Endothelial cell (in vitro differentiated cells): ENCODE data around the gene DPP10. TPM values are rescaled to one million over a fixed set of nuclear protein-coding genes. Genes with fewer than 3 reads are reported as not detected.
"Not testable (repeated sequence)": the region's sequence is repeated elsewhere in the genome, so short reads cannot be mapped to it uniquely, and the experiment has no call there.

Experiments used
- DNase-seq: peaks from one replicate; pipeline ENCODE4 v3.0.0; 2021; ENCODE audit warnings: low spot score
- H3K27ac Mint-ChIP-seq: one replicate; pipeline ENCODE4 v1.8.0; 2021; ENCODE audit warnings: mixed read lengths, inconsistent platforms; ENCODE audit not compliant: unreplicated experiment
- H3K27me3 Mint-ChIP-seq: one replicate; pipeline ENCODE4 v1.8.0; 2021; ENCODE audit warnings: mild to moderate bottlenecking, moderate library complexity, mixed read lengths, inconsistent platforms; ENCODE audit not compliant: unreplicated experiment
- H3K36me3 Mint-ChIP-seq: one replicate; pipeline ENCODE4 v1.8.0; 2021; ENCODE audit warnings: mild to moderate bottlenecking, low read depth, mixed read lengths, inconsistent platforms; ENCODE audit not compliant: unreplicated experiment
- H3K4me1 Mint-ChIP-seq: one replicate; pipeline ENCODE4 v1.8.0; 2021; ENCODE audit warnings: mild to moderate bottlenecking, mixed read lengths, inconsistent platforms; ENCODE audit not compliant: unreplicated experiment
- H3K4me3 Mint-ChIP-seq: one replicate; pipeline ENCODE4 v1.8.0; 2021; ENCODE audit warnings: mild to moderate bottlenecking, mixed read lengths, inconsistent platforms; ENCODE audit not compliant: unreplicated experiment
- H3K9me3 Mint-ChIP-seq: one replicate; pipeline ENCODE4 v1.8.0; 2021; ENCODE audit warnings: mixed read lengths, inconsistent platforms; ENCODE audit not compliant: unreplicated experiment
- total RNA-seq: library from RNA; stranded (reverse); fragmentation: NEBNext Ultra II Directional; extraction: Animal tissue kit (Norgen Biotek cat#: 25700); gene quantifications from one replicate; pipeline ENCODE4 v1.2.1, GENCODE V29; 2021; ENCODE audit not compliant: unreplicated experiment
- TF ChIP-seq, protein P1 (sequence below): fragments of 200-600 bp; sonication (generic); IDR thresholded peaks from one replicate; pipeline ENCODE4 v1.5.0; 2021; ENCODE audit warnings: antibody characterized with exemption; ENCODE audit not compliant: unreplicated experiment

DPP10 gene
- total RNA-seq, 1 donor from 2014 or later, result 3.3 TPM

- DNase-seq, result no peak
- Mint-ChIP-seq H3K9me3 (no peaks in the 10 kb centered on the region), H3K4me1 (no peaks in the 10 kb centered on the region), H3K36me3 (no peaks in the 10 kb centered on the region), H3K27me3 (no peaks in the 10 kb centered on the region), H3K27ac (no peak overlapping the region), H3K4me3 (no peak overlapping the region)
- TF ChIP-seq, protein P1, sequence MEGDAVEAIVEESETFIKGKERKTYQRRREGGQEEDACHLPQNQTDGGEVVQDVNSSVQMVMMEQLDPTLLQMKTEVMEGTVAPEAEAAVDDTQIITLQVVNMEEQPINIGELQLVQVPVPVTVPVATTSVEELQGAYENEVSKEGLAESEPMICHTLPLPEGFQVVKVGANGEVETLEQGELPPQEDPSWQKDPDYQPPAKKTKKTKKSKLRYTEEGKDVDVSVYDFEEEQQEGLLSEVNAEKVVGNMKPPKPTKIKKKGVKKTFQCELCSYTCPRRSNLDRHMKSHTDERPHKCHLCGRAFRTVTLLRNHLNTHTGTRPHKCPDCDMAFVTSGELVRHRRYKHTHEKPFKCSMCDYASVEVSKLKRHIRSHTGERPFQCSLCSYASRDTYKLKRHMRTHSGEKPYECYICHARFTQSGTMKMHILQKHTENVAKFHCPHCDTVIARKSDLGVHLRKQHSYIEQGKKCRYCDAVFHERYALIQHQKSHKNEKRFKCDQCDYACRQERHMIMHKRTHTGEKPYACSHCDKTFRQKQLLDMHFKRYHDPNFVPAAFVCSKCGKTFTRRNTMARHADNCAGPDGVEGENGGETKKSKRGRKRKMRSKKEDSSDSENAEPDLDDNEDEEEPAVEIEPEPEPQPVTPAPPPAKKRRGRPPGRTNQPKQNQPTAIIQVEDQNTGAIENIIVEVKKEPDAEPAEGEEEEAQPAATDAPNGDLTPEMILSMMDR, result no peak
Observed at GRCh38 chr2:115084446-115084845, 642.0 kb downstream of the DPP10 start.

- not testable (repeated sequence) for H3K27ac Mint-ChIP-seq, H3K27me3 Mint-ChIP-seq, H3K4me1 Mint-ChIP-seq, DNase-seq, H3K36me3 Mint-ChIP-seq, H3K4me3 Mint-ChIP-seq, H3K9me3 Mint-ChIP-seq
Observed at GRCh38 chr2:115086051-115086620, 643.7 kb downstream of the DPP10 start.

DNA sequence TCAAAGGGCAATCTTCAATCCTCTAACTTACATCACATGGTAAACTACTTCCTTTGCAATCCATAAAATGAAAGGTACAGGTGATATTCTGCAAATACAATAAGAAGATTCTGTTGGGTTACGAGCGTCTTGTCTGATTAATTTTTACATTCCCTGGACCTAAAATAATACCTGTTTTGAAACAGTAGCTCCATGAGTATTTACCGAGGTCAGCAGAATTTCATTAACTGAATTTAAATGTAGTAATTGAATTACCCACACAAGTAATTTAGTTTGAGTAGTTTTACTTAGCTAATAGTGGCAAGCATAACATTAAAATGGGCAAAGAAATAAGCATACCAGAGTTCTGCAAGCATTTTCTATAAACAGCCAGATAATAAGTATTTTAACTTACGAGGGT, 652.0 kb downstream of the DPP10 start:
- no peak overlapping the region for H3K4me3 Mint-ChIP-seq
- no peaks in the 10 kb centered on the region for H3K27me3 Mint-ChIP-seq
- TF ChIP-seq, protein P1, result no peak
- peaks cover 6% of the 10 kb centered on the region for H3K36me3 Mint-ChIP-seq
- H3K4me1 Mint-ChIP-seq, result no peaks in the 10 kb centered on the region
- no peak for DNase-seq
- no peak overlapping the region for H3K27ac Mint-ChIP-seq
- no peaks in the 10 kb centered on the region for H3K9me3 Mint-ChIP-seq

GRCh38 chr2:115105966-115106365, 663.5 kb downstream of the DPP10 start:
- DNase-seq, result no peak
- H3K27me3 Mint-ChIP-seq, result no peaks in the 10 kb centered on the region
- H3K4me1 Mint-ChIP-seq, result no peaks in the 10 kb centered on the region
- H3K27ac Mint-ChIP-seq, result no peak overlapping the region
- H3K4me3 Mint-ChIP-seq, result no peak overlapping the region
- H3K36me3 Mint-ChIP-seq, result no peaks in the 10 kb centered on the region
- no peaks in the 10 kb centered on the region for H3K9me3 Mint-ChIP-seq
- TF ChIP-seq, protein P1, result no peak

DNA sequence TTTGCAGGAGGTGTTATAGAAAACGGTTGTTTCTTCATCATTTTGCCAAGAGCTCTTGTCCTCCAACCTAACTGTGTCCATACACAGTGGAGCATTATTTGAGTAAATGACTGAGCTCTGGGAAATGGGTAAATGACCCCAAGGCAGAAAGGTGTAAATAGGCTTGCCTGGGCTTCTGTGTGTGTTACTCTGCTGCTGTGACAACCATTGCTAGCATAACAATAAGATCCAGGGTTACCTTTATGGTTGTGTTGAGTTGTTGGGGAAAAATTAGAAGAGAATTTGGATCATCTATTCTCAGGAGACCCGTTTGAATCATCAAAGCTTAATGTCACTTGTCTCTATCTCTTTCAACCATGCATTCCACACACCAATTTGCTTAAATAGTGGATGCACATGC, 672.7 kb downstream of the DPP10 start:
- DNase-seq, result no peak
- Mint-ChIP-seq H3K4me1 (no peaks in the 10 kb centered on the region), H3K27ac (no peak overlapping the region), H3K4me3 (no peak overlapping the region), H3K36me3 (no peaks in the 10 kb centered on the region), H3K27me3 (no peaks in the 10 kb centered on the region), H3K9me3 (no peaks in the 10 kb centered on the region)
- TF ChIP-seq, protein P1, result no peak
